HG02678 (cell line): ENCODE data around the gene AP2M1.
"Not testable (repeated sequence)": the region's sequence is repeated elsewhere in the genome, so short reads cannot be mapped to it uniquely, and the experiment has no call there.

ENCODE experiments used
- ATAC-seq: cut with Tn5 transposase; IDR thresholded peaks from one replicate; pipeline ENCODE4 v1.9.1; 2021; ENCODE audit warnings: mild to moderate bottlenecking, moderate library complexity; ENCODE audit not compliant: unreplicated experiment

The AP2M1 gene

GRCh38 chr3:184174646-184175492 is at the start of gene AP2M1:
Gene AP2M1, plus strand, starts transcription at chr3:184174855. Its CDS starts 2,139 bp downstream, at chr3:184176994.
- peak; percentile 96 for ATAC-seq

GRCh38 chr3:184126006-184126405 is 48.6 kb upstream of the AP2M1 start:
- ATAC-seq: no peak

- no peak for ATAC-seq
Observed at GRCh38 chr3:184129012-184129411, 45.6 kb upstream of the AP2M1 start.

GRCh38 chr3:184132945-184133344 is 41.7 kb upstream of the AP2M1 start:
- ATAC-seq: no peak

GRCh38 chr3:184133840-184134745 is 40.6 kb upstream of the AP2M1 start:
- no peak for ATAC-seq

- ATAC-seq: peak; percentile 9
Observed at GRCh38 chr3:184134746-184135148, 39.9 kb upstream of the AP2M1 start.

GRCh38 chr3:184135149-184135910 is 39.3 kb upstream of the AP2M1 start, which contains the start of gene EIF2B5:
Gene EIF2B5, plus strand, starts transcription at chr3:184135358. Its CDS starts 28 bp downstream, at chr3:184135386.
- ATAC-seq: peak; percentile 88

- ATAC-seq: no peak
Observed at GRCh38 chr3:184135911-184136260, 38.8 kb upstream of the AP2M1 start.

- ATAC-seq: no peak
Observed at GRCh38 chr3:184140436-184140835, 34.2 kb upstream of the AP2M1 start.

- no peak for ATAC-seq
Observed at GRCh38 chr3:184142199-184142598, 32.5 kb upstream of the AP2M1 start.

GRCh38 chr3:184143327-184143726 is 31.3 kb upstream of the AP2M1 start:
- no peak for ATAC-seq

- ATAC-seq: no peak
Observed at GRCh38 chr3:184144505-184144904, 30.1 kb upstream of the AP2M1 start.

- ATAC-seq: no peak
Observed at GRCh38 chr3:184145111-184145524, 29.5 kb upstream of the AP2M1 start.

GRCh38 chr3:184145751-184146270 is 28.8 kb upstream of the AP2M1 start:
- no peak for ATAC-seq

GRCh38 chr3:184148076-184148475 is 26.6 kb upstream of the AP2M1 start:
- no peak for ATAC-seq

GRCh38 chr3:184149123-184149522 is 25.5 kb upstream of the AP2M1 start:
- ATAC-seq: no peak

- not testable (repeated sequence) for ATAC-seq
Observed at GRCh38 chr3:184149770-184150169, 24.9 kb upstream of the AP2M1 start.

GRCh38 chr3:184154885-184155643 is 19.6 kb upstream of the AP2M1 start, which contains the start of gene DVL3:
Gene DVL3, plus strand, starts transcription at chr3:184155377. Its CDS starts 259 bp downstream, at chr3:184155636.
- ATAC-seq: peak; percentile 82

- ATAC-seq: peak; percentile 28
Observed at GRCh38 chr3:184155644-184156521, 18.8 kb upstream of the AP2M1 start.
